Activated CD4-positive, alpha-beta T cell treated with anti-CD3 and anti-CD28 coated beads, Interleukin-2, Interleukin-6, amounts not matched to agents 100 ng/mL and 50 ng/mL, durations not matched to agents 16 hours and 8 hours (primary cell): Measurements from ENCODE around the gene CCDC92B.
"Not testable (repeated sequence)": the region's sequence is repeated elsewhere in the genome, so short reads cannot be mapped to it uniquely, and the experiment has no call there.

Experiments used
- DNase-seq: peaks from one replicate; pipeline ENCODE4 v3.0.0-alpha.2; 2020

The CCDC92B gene

DNA sequence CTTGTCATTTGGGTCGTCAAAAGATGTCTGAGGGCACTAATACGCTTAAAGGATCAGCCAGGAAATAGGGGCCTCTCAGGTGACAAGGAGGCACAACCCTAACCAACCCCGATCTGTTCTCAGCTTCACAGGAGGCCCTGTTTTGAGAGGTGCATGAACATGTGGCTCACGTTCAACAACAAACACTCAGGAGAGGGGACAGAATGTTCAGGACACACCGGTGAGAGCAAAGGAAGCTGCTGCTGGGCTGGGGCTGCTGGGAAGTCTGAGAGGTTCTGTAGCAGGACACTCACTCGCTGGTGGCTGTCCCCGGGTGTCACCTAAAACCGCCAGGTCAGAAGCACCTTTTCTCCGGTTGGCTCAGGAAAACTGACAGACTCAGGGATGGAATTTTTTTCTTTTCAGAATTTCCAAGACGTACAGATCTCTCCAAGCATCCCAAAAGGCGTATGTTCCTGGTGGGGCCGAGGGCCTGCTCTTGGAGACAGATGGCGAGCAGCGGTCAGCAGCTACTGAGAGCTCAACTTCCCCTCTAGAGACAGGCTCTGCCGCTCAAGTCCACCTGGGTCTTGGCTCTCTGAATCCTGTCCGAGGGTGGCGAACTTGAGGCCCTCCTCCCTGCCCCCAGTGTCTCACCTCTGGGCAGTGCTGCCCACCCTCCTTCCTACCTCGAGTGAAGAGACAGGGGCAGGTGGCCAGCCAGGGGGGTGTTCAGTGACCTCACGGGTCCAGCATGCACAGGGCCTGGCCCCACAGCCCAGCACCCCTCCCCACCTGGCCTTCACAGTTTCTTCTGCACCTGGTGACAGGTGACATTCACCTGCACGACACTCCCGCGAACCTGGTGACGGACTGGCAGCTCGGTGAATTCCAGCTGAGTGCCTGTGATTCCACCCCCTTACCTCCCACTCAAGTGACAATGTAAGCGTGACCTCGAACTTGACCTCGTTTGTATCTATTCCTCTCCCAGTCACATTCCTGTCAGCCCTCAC lies 60.8 kb downstream of the CCDC92B start:
- no peak for DNase-seq

DNA sequence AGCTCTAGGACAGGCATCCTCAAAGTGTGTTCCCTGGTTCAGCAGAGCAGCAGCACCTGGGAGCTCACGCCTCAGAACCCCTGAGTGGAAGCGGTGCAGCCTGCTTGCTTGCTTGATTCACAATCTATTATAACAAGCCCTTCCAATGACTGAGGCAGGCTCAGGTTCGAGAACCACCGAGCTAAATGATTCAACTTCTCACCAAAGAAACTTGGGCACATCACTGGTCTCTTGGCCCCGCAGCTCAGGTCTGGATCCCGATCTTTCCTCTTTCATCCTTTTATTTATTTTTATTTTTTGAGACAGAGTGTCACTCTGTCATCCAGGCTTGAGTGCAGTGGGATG lies 62.4 kb downstream of the CCDC92B start:
- no peak for DNase-seq

DNA sequence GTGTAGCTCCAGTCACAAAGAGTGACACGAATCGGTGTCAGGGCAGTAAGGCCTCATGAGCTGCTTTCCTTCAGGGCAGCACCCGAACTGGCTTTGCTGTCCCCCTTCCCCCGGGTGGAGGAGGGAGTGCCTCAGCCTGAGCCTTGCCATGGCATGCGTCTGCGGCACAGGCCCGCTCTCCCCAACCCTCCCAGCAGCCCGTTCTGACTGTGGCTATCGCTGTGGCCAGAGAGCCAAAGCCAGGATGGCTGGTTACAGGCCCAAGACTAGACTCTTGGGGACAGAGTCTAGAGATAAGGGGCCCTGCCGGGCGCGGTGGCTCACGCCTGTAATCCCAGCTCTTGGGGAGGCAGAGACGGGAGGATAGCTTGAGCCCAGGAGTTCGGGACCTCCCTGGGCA lies 63.8 kb downstream of the CCDC92B start:
- no peak for DNase-seq

DNA sequence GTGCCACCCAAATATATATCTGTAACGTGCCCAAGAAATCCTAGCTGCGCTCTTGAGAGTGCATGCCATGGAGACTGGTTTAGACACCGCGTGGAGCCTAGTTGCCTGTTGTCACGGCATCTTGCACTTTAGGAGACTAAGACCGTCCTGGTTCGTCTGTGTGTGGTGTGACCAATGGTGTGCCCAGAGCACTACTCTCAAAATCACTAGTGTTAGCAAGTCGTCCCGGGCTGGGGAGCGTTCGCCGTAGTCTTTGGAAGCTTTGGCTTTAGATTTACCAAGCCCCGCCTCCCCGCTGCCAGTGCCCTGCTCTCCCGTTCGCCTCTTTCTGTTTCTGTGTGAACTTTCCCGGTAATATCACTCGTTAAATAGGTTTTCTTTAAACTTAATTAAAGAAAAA lies 64.9 kb downstream of the CCDC92B start:
- no peak for DNase-seq

DNA sequence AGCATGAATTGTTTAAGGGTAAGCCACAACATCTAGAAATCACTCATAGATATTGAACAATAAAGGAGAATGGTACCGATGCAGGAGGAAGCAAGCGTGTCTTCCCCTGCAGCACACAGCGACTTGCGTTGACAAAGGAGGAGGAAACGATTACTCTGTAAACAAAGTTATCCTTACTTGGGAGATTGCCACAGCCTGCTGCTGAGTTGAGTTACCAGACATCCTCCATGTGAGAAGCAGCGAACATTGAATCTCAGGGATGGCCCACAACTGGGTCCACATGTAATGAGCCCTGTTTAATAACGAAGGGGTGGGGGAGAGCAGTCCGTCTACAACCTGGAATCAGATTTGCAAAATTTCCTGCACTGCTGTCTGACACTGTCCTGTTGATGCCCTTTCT lies 65.5 kb downstream of the CCDC92B start:
- DNase-seq = no peak

DNA sequence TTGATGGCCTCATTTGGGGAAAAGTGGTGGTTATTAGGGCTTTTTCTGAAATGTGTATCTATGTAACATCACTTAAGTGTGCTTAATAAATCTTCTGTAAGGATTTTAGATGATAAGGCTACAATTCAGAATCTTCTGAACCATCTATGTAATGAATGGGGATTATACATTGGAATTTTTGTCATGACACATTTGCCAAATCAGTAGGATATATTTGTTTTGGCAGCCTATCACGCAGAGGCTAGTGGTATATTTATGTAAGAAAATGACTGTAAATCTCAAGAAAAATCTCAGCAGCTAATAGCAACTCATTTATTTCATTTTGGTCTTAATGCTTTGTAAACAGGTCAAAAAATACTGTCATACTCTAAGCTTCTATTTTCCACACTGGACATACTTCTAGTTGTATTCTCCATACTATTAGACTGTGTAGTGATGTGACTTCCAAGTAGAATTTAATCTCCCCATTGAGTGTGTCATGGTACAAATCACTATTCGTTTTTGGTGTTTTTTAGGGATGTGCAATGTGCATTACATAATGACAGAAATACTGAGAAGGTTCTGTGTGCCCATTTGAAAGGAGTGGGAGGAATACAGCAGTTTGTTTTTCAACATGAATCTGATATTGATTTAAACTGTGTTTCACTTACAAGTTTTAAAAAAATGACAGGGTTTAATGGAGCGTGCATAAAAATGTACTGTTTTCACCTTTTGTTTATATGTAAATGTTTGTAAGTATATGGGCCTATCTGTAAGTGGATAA lies 67.1 kb downstream of the CCDC92B start:
- DNase-seq = no peak

DNA sequence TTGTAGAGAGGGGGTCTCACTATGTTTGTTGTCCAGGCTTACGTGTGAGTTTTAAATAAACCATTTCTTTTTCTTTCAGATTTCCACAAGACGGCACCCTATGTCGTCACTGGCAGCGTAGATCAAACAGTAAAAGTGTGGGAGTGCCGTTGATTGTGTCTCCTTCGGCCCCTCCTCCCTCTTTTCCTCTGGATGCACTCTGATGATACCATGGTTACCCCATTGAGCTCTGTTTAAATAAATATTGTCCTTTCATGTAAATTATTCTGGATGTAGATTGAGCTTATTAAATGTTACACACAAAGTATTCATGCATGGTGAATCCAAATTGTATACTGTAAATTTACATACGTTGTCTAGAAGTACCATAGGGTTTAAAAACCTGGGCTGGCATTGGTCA lies 67.8 kb downstream of the CCDC92B start:
- DNase-seq = no peak

DNA sequence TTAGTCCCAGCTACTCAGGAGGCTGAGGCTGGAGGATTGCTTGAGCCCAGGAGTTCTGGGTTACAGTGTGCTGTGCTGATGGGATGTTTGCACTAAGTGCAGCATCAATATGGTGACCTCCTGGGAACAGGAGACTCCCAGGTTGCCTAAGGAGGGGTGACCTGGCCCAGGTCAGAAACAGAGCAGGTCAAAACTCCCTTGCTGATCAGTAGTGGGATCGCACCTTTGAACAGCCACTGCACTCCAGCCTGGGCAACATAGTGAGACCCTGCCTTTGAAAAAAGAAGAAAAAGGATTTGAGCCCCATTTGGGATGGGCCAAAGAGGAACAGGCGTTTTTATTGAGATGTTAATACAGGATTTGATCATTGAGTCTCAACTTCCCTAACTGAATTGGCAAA lies 68.5 kb downstream of the CCDC92B start:
- DNase-seq = no peak

DNA sequence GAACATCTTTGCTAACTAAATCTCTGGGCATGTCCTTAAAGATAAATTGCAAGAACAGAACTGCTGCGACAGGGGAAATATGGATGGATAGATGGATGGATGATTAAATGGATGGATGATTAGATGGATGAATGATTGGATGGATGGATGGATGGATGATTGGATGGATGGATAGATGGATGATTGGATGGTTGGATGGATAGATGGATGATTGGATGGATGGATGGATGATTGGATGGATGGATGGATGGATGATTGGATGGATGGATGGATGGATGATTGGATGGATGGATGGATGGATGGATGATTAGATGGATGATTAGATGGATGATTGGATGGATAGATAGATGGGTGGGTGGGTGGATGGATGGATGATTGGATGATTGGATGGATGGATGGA lies 70.2 kb downstream of the CCDC92B start:
- DNase-seq = not testable (repeated sequence)
